ENCODE data around the gene ZNF831. TPM values are rescaled to one million over a fixed set of nuclear protein-coding genes. Genes with fewer than 3 reads are reported as not detected.

The ZNF831 gene
- total RNA-seq, 1 experiment from 2014 or later, result 0.15 TPM

DNA sequence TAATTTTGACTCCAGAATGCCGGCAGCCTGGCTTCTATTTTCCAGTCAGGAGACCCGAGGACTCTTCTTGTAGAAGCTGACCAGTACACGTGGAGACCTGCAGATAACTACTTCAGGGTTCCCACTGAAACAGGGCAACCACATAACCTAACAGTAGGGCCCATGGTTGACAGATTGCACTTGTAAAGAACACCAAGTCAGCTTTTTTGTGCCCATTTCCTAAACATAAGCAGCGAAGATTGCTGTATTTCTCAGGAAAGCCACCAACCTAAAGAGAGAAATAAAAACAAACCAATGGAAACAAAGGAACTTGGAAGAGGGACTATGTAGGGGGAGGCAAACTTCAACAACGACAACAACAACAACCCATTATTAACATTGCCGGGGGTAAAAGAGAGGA, 86.7 kb downstream of the ZNF831 start:
- TF ChIP-seq EZH2phosphoT487 (IDR thresholded peaks at IDR 0.05; ENCODE audit: borderline replicate concordance), result no peak
- no peak for TF ChIP-seq RAD21 (IDR thresholded peaks at IDR 0.05; ENCODE audit: low read depth)
- TF ChIP-seq CBX3 (IDR thresholded peaks at IDR 0.05; ENCODE audit: low read depth), result no peak
- no peak for TF ChIP-seq TCF7L2 (IDR thresholded peaks at IDR 0.05; ENCODE audit: borderline replicate concordance, extremely low read depth, insufficient read depth, insufficient read length)
- TF ChIP-seq, protein P1, sequence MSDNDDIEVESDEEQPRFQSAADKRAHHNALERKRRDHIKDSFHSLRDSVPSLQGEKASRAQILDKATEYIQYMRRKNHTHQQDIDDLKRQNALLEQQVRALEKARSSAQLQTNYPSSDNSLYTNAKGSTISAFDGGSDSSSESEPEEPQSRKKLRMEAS (IDR thresholded peaks at IDR 0.05), result no peak
- no peak for TF ChIP-seq ZNF274 (IDR thresholded peaks at IDR 0.05; ENCODE audit: low read depth, low read length)
- TF ChIP-seq POLR2A (IDR thresholded peaks at IDR 0.05; ENCODE audit: borderline replicate concordance, extremely low read depth, insufficient read depth, insufficient read length), result no peak
- TF ChIP-seq YY1 (IDR thresholded peaks at IDR 0.05; ENCODE audit: extremely low read depth, insufficient replicate concordance, low read depth, low read length), result no peak
- no peak for TF ChIP-seq SP1 (IDR thresholded peaks at IDR 0.05; ENCODE audit: low read depth)
- no peak for TF ChIP-seq ZFX (IDR thresholded peaks at IDR 0.05)
- no peak for TF ChIP-seq FOSL1 (IDR thresholded peaks at IDR 0.05; ENCODE audit: low read depth)
- no peak for TF ChIP-seq POLR2AphosphoS5 (IDR thresholded peaks at IDR 0.05; ENCODE audit: low read depth, low read length)
- TF ChIP-seq, protein P2, sequence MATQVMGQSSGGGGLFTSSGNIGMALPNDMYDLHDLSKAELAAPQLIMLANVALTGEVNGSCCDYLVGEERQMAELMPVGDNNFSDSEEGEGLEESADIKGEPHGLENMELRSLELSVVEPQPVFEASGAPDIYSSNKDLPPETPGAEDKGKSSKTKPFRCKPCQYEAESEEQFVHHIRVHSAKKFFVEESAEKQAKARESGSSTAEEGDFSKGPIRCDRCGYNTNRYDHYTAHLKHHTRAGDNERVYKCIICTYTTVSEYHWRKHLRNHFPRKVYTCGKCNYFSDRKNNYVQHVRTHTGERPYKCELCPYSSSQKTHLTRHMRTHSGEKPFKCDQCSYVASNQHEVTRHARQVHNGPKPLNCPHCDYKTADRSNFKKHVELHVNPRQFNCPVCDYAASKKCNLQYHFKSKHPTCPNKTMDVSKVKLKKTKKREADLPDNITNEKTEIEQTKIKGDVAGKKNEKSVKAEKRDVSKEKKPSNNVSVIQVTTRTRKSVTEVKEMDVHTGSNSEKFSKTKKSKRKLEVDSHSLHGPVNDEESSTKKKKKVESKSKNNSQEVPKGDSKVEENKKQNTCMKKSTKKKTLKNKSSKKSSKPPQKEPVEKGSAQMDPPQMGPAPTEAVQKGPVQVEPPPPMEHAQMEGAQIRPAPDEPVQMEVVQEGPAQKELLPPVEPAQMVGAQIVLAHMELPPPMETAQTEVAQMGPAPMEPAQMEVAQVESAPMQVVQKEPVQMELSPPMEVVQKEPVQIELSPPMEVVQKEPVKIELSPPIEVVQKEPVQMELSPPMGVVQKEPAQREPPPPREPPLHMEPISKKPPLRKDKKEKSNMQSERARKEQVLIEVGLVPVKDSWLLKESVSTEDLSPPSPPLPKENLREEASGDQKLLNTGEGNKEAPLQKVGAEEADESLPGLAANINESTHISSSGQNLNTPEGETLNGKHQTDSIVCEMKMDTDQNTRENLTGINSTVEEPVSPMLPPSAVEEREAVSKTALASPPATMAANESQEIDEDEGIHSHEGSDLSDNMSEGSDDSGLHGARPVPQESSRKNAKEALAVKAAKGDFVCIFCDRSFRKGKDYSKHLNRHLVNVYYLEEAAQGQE (IDR thresholded peaks at IDR 0.05; ENCODE audit: low read depth), result no peak
- TF ChIP-seq EGR1 (IDR thresholded peaks at IDR 0.05; ENCODE audit: low read depth), result no peak
- TF ChIP-seq SIN3A (IDR thresholded peaks at IDR 0.05; ENCODE audit: low read depth), result no peak
- TF ChIP-seq SRF (IDR thresholded peaks at IDR 0.05; ENCODE audit: low read depth), result no peak
- no peak for TF ChIP-seq JUND (IDR thresholded peaks at IDR 0.05)
- intact Hi-C loops (cut with micrococcal nuclease), result no loop called here
- DNase-seq (ENCODE audit: low read depth, low spot score) (no peak), ATAC-seq (no peak)
- Histone ChIP-seq H4K20me1 (ENCODE audit: insufficient read depth) (no peaks in the 10 kb centered on the region), H3K9me3 (ENCODE audit: control insufficient read depth in 1 of 2, insufficient read depth in 1 of 2, low read depth in 1 of 2, low read length in 2 of 2) (no peaks in the 10 kb centered on the region), H3K4me1 (ENCODE audit: control insufficient read depth in 1 of 2, insufficient read depth in 2 of 2, low read length in 2 of 2) (no peaks in the 10 kb centered on the region), H3K79me2 (ENCODE audit: insufficient read depth, low read length) (no peaks in the 10 kb centered on the region), H3K36me3 (ENCODE audit: control insufficient read depth in 1 of 2, insufficient read depth in 2 of 2, low read length in 2 of 2) (no peaks in the 10 kb centered on the region), H3K4me3 (replicated peaks in 1 of 2; ENCODE audit: low read depth in 1 of 2, low read length in 2 of 2) (no peak overlapping the region), H2AFZ (ENCODE audit: low read depth, low read length, poor library complexity, severe bottlenecking) (no peak overlapping the region), H3K27me3 (ENCODE audit: insufficient read depth, low read length) (peaks cover 85% of the 10 kb centered on the region), H3K9me2 (ENCODE audit: insufficient read depth) (no peaks in the 10 kb centered on the region), H3K27ac (ENCODE audit: low read depth, low read length) (no peak overlapping the region), H3K9ac (ENCODE audit: low read length) (no peak overlapping the region), H3K4me2 (ENCODE audit: low read length) (no peak overlapping the region)
- ChIA-PET RAD21 (ENCODE audit: low non-redundant PET in 1 of 2, low total read pairs in 2 of 2, uncharacterized antibody in 2 of 2, unreplicated experiment in 2 of 2) (no interaction called here), POLR2A (no interaction called here), CTCF (no interaction called here)
- BruUV-seq (replicated peaks), result no TSS peak
